T-helper 1 cell treated with Interleukin-12 subunit alpha and Interleukin-12 subunit beta and Interleukin-4 antibody, amounts not matched to agents 30 ng/mL and 1 ng/mL, for 36 hours (primary cell): ENCODE measurements around the gene ZFY. TPM values are rescaled to one million over a fixed set of nuclear protein-coding genes. Genes with fewer than 3 reads are reported as not detected.

Experiments
- intact Hi-C: fragments of 100-400 bp; cut with micrococcal nuclease; formaldehyde crosslinking; loops from one replicate; pipeline ENCODE4 v1.15.1; 2024
- total RNA-seq: library from RNA; stranded (reverse); gene quantifications from 2 replicates; pipeline ENCODE4 v1.2.3, GENCODE V29; 2022

The ZFY gene
- total RNA-seq, result 21.8 and 22.0 TPM in 2 replicates

DNA sequence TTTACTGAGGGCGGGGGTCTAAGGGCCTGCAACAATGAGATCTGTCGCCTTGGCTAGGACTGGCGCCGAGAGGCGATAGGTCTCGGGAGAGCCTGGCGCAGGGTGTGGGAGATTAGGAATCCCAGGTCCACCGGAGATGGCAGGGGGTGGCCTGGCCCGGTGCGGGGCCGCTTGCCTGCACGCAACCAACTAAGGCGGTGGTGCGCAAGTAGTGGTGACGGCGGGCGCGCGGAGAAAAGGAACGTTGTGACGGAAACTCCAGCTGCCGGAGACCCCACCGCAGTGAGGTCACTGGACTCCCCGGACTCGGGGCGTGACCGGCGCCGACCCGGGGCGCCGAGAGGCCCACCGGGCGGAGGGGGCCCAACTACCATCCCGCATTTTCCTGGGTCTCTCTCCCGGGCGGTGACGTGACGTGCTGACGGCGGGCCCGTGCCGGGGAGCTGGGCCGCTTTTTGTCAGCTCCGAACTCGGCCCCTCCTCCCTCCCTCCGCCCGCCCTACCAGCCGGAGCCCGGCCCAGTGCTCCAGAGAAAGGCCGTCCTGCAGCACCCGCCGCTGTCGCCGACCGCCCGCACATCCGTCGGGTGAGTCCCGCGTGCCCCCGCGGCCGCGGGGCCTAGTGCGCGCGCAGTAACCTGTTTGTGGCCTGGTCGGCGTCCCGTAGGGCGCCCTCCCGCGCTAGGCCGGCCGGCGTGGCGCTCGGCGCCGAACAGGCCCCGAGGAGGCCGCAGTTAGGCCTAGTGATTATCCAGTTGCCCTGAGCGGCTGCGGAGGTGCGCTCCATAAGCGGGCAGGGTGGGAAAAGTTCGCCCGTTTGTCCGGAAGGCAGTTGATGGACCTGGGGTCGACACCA is at the start of gene ZFY:
Gene ZFY, plus strand, starts transcription at position 521 of the 855 bp plus-strand sequence. CDS start 18,556 bp downstream, outside the sequence.
- intact Hi-C loops, result loop anchor here (1.0 kb wide), 3 partner anchors 47 to 94 kb away; partner anchors contain the start of gene RPS4Y1

DNA sequence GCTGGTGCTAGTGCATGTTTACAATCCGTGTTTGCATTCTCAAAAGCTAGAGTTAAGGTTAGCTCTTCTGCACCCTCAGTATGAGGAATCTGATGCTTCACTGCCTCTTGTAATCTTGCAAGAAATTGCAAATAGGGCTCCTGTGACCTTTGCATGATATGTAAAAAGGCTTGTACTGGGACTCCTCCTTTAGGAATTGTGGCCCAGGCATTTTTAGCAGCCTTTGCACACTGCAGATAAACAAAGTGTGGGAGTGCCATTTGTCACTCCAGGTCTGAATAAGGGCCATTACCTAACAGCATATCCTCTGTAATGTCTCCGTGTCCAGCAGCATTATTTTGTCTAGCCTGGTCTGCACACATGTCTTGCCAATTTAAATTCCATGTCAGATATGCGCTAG is 49.3 kb upstream of the ZFY start:
- intact Hi-C loops, result no loop called here

- intact Hi-C loops, result no loop called here
Measured at GRCh38 chrY:2887386-2887785, 47.8 kb upstream of the ZFY start.

GRCh38 chrY:2887955-2888354 is 47.2 kb upstream of the ZFY start:
- intact Hi-C loops, result loop anchor here (1.0 to 2.0 kb wide), 4 partner anchors 25 to 47 kb away; partner anchors contain the start of genes RPS4Y1 and ZFY

DNA sequence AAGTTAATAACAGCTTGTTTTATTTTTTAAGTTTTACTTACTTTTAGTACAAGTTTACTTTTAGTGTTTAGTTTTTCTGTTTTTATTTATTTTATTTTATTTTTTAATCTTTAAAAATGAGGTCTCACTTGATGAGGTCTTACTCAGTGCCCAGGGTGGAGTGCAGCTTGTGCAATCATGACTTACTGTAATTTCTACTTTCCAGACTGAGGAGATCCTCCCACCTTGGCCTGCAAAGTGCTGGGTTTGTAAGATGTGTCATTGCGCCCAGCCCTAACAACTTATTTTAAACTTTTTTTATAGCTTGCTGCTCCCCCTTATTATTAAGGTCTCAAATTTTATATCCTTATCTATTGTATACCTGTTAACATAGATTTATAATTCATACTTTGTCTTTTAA is 41.7 kb upstream of the ZFY start:
- intact Hi-C loops, result no loop called here

DNA sequence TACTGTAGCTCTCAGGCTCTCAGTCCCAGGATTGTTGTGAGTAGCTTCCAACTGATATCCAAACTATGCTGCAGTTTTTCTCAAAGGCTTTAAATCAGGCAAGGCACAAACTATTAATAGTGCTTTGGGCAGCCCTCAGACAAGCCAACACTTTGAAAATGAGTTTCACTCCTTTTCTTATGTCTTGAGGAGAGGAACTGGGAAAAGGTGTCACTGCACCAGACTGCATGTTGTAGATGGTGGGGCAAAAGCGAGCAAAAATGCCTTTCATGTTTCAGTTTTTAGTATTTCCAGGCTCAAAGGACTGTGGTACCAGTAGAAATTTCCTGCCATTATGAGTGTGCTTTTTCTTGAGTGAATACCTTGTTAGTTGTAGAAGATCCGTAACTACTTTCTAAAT is 39.1 kb upstream of the ZFY start:
- intact Hi-C loops, result no loop called here

DNA sequence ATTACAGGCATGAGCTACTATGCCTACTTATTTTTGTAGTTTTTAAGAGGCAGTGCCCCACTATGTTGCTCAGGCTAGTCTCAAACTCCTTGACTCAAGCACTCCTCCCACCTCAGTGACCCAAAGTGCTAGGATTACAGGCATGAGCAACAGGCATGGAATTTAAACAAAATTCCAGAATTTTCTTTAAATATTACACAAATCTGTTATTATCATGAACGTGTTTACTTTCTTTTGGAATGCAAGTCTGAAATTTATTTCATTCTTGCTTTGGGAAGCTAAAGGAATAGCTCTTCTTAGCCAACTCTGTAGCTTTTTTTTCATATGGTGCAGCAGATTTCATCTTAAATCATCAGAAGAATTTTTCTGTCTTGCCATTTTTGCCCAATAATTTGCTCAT is 27.8 kb upstream of the ZFY start:
- intact Hi-C loops, result no loop called here

DNA sequence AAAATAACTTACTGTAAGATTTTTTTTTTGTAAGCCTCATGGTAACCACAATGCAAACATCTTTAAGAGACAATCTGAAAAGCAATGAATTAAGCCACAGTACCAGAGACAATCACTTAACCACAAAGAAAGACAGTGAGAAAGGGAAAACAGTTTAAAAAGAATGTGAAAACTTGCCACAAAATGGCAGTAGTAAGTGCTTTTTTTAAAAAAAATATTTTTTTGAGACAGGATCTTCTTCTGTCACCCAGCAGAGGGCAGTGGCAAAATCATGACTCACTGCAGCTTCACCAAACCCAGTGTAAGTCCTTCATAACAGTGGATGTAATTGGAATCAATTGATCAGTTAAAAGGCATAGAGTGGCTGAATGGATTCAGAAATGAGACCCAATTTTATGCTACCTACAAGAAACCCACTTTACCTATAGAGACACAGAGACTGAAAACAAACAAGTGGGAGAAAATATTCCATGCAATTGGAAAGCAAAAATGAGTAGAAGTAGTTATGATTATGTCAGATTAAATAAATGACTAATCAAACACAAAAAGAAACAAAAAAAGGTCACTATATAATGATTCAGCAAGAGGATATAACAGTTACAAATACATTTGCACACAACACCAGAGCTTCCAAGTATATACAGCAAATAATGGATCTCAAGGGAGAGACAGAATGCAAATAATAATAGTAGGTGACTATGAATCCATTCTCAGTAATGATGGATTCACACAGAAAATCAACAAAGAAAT is 21.9 kb upstream of the ZFY start:
- intact Hi-C loops, result loop anchor here (1.0 to 2.0 kb wide), 3 partner anchors 23 to 54 kb away; no protein-coding TSS in a partner anchor

- intact Hi-C loops, result no loop called here
Measured at GRCh38 chrY:2934078-2934477, 1.1 kb upstream of the ZFY start.

- intact Hi-C loops, result loop anchor here (1.0 kb wide), 5 partner anchors 23 to 95 kb away; partner anchors contain the start of gene RPS4Y1
Measured at GRCh38 chrY:2935716-2936435, 695 bp downstream of the ZFY start.

DNA sequence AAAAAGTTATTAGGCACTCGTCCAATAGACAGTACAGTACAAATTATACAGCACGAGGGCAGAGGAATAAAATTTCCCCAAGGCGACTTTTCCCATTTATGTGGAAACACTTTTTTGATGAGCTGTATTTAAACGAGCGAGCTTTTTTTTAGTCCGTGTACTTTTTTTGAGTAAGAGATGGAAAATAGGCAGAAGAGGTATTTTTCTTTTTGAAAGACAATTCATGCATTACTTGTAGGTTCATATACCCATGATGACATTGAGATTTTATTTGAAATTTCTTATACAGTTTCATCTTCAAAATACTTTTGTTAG is 1.2 kb downstream of the ZFY start:
- intact Hi-C loops, result loop anchor here (1.0 kb wide), 2 partner anchors 23 to 67 kb away; no protein-coding TSS in a partner anchor

- intact Hi-C loops, result no loop called here
Measured at GRCh38 chrY:2937149-2937548, 2.0 kb downstream of the ZFY start.

- intact Hi-C loops, result no loop called here
Measured at GRCh38 chrY:2949590-2950252, 14.5 kb downstream of the ZFY start.

GRCh38 chrY:2950655-2951054 is 15.5 kb downstream of the ZFY start:
- intact Hi-C loops, result no loop called here

- intact Hi-C loops, result no loop called here
Measured at GRCh38 chrY:2952912-2953311, 17.7 kb downstream of the ZFY start.

DNA sequence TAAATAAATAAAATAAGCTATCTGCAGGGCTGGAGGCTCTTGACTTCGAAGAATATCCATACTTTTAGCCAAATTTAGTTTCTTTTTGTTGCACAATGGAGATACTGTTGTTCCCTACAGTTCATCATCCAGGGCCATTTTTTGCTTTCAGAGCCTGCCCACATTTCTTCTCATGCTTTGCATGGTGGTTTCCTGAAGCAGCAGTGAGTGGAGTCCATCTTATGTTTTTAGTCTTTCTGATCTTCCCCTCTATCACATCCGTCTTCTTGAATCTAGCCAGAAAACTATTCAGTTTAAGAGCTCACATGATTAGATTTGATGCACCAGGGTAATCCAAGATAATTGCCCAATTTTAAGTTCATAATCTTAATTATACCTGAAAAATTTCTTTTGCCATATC is 19.6 kb downstream of the ZFY start:
- intact Hi-C loops, result no loop called here

DNA sequence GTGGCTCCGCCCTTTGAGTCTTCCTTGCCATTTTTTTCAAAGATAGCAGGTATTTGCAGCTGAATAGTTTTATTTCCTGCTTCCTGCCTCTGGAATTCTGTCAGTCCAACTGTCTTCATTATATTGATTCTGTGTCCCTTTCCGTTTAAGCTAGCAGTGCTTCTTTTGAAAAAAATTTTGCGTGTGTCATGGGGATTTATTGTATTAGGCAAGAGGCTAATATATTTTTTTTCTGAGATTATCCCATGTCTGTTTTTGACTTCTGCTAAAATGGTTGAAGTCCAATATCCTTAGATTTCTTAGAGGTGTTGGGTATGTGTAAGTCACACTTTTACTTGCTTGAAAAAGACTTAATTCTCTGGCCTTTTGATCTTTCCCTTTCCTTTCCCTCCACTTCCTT is 20.4 kb downstream of the ZFY start:
- intact Hi-C loops, result no loop called here

DNA sequence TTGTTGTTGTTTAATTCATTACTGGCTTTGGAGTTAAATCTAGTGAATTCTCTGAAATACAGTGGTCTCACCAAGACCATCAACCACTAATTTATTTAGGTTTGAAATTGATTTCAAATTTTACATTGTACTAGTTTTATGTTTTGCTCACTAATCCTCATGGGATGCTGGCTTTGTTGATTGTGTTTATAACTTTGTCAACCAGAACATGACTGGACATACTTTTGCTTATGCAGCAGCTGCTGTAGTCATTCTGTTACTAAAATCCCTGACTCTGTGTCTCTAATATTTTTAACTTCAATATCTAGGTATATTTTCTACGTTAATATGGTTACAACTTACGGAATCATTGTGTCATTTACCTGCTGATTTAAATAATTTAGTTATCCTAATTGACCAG is 26.9 kb downstream of the ZFY start:
- intact Hi-C loops, result no loop called here

GRCh38 chrY:2964814-2965213 is 29.6 kb downstream of the ZFY start:
- intact Hi-C loops, result no loop called here

GRCh38 chrY:2965629-2966028 is 30.4 kb downstream of the ZFY start:
- intact Hi-C loops, result no loop called here

DNA sequence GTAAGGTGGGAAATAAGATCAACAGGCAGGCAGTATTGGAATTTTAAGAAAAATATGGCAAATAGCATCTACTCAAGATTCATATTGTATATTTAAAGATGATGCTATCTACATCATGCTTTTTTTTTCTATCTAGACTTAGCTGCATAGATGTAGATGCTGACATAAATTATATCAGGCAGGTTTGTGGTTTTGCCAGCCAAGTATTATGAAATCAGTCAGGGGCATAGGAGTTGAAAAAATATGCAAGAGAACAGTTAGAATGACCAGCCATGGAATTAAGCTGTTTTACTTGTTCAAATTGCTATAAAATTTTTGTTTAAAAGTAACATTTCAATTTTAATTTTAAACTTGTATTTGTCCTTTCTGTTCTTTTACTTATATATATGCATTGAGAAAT is 34.4 kb downstream of the ZFY start:
- intact Hi-C loops, result no loop called here
